ENCODE results near the gene PPP1R2. TPM values are rescaled to one million over a fixed set of nuclear protein-coding genes. Genes with fewer than 3 reads are reported as not detected.

Gene PPP1R2
- total and polyA plus RNA-seq, 2 of the 13 experiments (the other 11 are each of a cell fraction or from before 2014, with no cell fraction given), result 36.5 to 86.5 TPM

GRCh38 chr3:195582947-195583346, 39.8 kb upstream of the PPP1R2 start (continued):
- TF ChIP-seq HOMEZ (CRISPR knock-in tag; IDR thresholded peaks at IDR 0.05; ENCODE audit: low read depth) (no peak), ZNF816 (CRISPR knock-in tag; IDR thresholded peaks at IDR 0.05; ENCODE audit: borderline replicate concordance) (no peak), UBTF (CRISPR knock-in tag; IDR thresholded peaks at IDR 0.05) (no peak), ZC3H13 (CRISPR knock-in tag; IDR thresholded peaks at IDR 0.05) (no peak), SP4 (CRISPR knock-in tag; IDR thresholded peaks at IDR 0.05) (no peak), RAD21 (CRISPR knock-in tag; IDR thresholded peaks at IDR 0.05) (no peak), AKAP8 (CRISPR knock-in tag; IDR thresholded peaks at IDR 0.05) (no peak), ZNF292 (CRISPR knock-in tag; IDR thresholded peaks at IDR 0.05; ENCODE audit: borderline replicate concordance, low read depth) (no peak), ISX (CRISPR knock-in tag; conservative IDR thresholded peaks at IDR 0.05) (no peak), ZNF660 (CRISPR knock-in tag; IDR thresholded peaks at IDR 0.05; ENCODE audit: borderline replicate concordance, low read depth) (no peak), ZNF468 (CRISPR knock-in tag; IDR thresholded peaks at IDR 0.05) (no peak), NONO (IDR thresholded peaks at IDR 0.05) (no peak), NONO (CRISPR knock-in tag; conservative IDR thresholded peaks at IDR 0.05) (no peak), DNMT1 (CRISPR knock-in tag; IDR thresholded peaks at IDR 0.05) (no peak), ZBTB33 (CRISPR knock-in tag; IDR thresholded peaks at IDR 0.05) (peak; percentile 95), ASH2L (IDR thresholded peaks at IDR 0.05; ENCODE audit: insufficient read length, low read depth, low read length) (no peak), CENPT (CRISPR knock-in tag; IDR thresholded peaks at IDR 0.05; ENCODE audit: low read depth) (no peak), POGK (CRISPR knock-in tag; conservative IDR thresholded peaks at IDR 0.05) (no peak), ZMYM3 (CRISPR knock-in tag; IDR thresholded peaks at IDR 0.05) (no peak), ELF3 (CRISPR knock-in tag; IDR thresholded peaks at IDR 0.05) (peak; percentile 98)
